ENCODE measurements around the gene ATP9A.
"Not testable (repeated sequence)": the region's sequence is repeated elsewhere in the genome, so short reads cannot be mapped to it uniquely, and the experiment has no call there.

Gene ATP9A

DNA sequence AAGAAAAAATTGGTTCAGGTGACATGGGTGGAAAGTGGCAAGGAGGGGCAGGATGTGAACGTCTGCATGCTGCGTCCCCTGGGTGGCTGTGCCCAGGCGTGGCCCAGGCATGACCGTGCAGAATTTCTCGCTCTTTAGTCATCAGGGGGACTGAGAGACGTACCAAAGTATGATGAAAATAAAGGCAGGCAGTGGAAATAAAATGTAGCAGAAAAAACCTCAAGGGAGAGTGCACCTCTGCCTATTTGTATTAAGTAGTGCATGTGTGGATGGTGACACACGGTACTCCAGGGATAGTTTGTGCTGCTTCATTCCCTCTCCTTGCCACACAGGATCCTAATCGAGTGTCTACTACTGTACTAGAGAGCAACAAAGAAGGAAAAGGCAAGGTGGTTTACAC is 81.1 kb downstream of the ATP9A start:
- no peak for DNase-seq

DNA sequence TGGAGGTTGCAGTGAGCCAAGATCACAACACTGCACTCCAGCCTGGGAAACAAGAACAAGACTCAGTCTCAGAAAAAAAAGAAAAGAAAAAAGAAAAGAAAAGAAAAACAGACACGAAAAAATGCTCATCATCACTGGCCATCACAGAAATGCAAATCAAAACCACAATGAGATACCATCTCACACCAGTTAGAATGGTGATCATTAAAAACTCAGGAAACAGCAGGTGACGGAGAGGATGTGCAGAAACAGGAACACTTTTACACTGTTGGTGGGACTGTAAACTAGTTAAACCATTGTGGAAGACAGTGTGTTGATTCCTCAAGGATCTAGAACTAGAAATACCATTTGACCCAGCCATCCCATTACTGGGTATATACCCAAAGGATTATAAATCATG is 82.7 kb downstream of the ATP9A start:
- DNase-seq: not testable (repeated sequence)

DNA sequence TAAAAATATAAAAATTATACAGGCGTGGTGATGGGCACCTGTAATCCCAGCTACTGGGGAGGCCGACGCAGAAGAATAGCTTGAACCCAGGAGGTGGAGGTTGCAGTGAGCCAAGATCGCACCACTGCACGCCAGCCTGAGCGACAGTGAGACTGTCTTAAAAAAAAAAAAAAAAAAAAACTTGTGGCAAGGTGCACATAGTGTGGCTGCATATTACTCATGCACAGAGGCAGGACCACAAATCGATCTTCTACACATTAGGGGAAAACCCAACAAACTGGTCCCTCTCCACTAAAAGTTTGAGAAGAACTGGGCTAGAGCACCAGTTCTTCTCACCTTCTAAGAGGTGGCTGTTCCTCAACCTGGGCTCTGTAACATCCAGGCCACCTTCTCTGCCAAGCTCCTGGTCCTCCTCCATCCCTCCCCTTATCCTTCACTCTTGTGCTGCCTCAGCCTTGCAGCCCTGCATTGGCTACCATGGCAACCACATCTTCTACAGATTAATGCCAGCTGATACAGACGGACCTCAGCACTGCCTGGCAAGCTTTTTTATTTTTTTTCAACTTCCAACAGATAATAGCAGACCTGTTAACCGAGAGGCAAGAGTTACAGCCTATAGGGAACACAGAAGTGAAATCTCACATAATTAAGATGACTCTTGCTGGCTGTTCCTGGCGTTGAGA is 88.0 kb downstream of the ATP9A start:
- DNase-seq: no peak

DNA sequence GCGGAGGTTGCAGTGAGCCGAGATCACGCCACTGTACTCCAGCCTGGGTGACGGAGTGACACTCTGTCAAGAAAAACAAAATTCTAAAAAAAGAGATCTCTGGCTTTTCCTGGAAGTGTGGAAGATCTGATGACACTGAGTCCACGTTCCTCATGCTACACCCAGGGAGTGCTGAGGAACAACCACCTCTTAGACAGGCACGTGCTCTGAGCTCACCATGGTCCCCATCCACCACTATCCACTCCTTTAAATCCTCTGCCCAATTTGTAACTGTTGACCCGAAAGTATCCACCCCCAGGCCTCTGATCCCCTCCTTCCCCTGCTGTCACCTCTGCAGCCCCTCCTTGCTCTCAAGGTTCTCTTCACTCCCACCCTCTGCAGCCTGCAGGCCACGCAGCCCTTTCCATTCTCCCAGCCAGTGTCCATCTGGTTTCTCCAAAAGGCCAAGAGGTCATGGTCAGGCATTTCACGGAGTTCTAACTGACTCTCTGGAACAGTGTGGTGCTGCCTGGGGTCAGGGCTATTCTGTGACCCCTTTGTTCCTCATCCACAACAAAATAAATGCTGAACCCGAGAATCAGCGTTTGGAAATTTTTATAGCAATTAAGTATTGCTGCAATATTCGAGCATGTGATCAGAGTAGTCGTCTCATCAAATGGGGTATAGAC is 88.8 kb downstream of the ATP9A start:
- no peak for DNase-seq

DNA sequence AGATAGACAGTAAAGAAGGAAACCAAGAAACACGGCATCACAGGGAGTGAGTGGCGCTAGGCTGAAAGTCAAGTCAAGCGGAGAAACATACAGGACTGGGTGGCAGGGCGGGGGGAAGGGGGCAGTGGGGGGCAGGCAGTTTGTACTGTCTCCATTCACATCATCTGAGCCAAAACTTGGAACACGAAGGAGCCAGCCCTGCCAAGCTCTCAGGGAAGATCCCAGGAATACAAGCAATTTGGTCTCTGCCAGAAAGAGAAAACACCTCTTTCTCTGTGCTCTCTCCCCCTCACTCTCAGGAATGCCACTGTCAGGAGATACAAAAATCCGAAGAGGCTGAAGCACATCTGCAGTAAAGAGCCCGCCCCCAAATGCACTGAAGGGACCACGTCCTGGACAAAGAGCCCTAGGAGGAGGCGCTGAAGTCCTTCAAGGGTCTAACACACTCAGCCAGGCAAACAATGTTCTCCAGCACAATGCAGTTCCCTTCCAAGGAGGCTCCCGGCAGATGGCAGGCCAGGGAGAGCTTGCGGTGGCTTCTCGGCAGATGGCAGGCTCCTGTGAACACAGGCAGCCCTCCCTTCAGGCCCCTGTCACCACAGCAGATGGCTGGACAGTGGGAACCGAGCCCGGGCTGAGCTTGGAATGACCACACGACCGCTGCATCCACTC is 90.0 kb downstream of the ATP9A start:
- DNase-seq: no peak

DNA sequence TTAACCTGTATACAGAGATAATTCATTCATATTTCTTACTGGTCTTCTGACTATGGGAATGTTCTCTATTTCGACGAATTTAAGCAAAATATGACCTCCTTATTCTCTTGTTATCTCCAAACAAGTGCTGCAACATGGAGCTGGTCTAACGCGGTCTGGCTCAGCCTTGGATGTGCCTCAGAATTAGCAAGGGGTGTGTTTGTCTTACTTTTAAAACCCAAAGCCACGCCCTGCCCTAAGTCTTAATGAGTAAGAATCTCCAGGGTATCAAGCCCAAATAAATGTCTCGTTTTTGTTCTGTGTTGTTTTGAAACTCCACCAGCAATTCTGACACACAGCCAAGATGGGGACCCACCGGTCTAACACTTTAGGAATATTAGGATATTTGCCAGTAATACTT is 99.2 kb downstream of the ATP9A start:
- DNase-seq: no peak

DNA sequence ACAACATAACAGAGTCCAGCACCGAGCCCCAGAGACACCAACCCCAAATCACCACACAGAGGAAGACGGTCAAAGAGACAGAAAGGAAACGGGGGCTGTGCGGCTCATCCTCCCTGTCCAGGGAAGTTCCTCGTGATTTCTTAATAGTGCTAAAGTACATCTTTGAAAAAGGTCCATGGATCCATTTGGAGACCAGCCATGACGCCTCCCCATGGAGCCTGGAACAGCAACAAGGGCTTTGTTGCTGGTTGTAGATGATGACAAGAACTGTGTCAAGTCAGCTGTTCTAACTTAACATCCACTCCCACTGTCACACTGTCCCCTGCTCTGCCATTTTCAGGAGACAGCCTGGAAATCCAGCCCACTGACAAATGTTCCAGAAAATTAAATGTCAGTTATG is 99.7 kb downstream of the ATP9A start:
- DNase-seq: no peak

DNA sequence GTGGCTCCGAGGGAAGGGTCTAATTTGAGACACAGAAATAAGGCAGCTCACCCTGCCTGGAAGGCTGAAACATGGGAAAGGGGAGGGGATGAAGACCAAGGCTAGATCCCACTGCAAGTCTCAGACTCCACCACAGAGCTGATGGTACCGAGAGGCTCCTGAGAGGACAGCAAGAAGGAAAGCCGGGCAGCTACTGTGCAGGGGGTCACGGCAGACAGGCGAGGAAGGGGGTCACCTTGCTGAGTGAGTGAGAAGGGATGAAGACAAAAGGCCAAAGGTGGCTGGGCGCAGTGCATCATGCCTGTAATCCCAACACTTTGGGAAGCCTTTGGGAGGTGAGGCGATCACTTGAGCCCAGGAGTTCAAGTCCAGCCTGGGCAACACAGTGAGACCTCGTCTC is 100.7 kb downstream of the ATP9A start:
- DNase-seq: no peak

DNA sequence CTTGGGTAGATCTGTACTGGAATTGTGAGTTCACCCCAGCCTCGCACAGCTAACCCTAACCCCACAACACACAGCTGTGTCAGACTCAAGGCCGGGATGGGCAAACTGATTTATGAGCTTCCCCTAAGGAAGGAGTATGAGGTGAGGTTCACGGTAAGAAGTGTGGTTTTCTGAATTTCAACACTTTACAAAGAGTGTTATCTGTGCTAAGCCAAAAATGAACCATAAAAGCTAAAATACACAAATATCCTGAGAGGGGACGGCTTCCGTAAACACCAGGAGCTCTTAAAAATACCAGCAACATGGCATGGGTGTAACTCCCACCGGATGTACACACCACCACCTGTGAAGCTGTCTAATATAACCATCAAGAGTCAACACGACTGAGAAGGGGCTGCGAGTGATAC is 101.2 kb downstream of the ATP9A start:
- peak; percentile 24 for DNase-seq

DNA sequence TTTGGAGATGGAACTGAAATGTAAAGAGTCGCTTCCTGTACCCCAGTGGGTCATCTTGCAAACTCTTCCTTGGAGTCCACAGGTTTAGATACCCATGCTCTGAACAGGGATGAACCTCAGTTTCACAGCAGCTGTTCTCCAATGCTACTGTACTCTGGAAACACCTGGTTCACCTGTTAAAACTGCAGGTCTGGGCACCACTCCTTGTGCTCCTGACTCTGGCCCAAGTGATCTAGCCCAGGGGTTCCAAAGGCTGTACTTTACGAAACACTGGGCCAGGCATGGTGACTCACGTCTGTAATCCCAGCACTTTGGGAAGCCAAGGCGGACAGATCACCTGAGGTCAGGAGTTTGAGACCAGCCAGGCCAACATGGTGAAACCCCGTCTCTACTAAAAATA is 102.1 kb downstream of the ATP9A start:
- DNase-seq: no peak

DNA sequence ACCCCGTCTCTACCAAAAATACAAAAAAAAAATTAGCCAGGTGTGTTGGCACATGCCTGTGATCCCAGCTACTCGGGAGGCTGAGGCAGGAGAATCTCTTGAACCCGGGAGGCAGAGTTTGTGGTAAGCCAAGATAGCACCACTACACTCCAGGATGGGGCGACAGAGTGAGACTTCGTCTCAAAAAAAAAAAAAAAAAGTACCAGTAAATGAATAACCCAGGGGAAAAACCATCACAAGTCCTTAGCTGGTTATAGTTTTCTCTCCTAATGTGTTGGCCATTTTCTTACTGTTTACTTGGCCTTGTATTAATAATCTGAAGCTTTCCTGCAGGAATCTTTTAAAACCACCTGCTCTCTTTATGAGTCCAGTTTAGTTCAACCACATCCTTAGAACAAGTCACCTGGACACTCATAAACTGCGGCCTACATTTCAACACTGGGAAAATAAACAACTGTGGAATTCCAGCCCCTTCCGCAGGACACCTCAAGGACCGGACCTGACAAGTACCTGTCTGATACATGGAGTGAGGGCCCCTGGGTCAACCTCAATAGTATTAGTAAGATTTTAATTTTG is 102.6 kb downstream of the ATP9A start:
- no peak for DNase-seq

DNA sequence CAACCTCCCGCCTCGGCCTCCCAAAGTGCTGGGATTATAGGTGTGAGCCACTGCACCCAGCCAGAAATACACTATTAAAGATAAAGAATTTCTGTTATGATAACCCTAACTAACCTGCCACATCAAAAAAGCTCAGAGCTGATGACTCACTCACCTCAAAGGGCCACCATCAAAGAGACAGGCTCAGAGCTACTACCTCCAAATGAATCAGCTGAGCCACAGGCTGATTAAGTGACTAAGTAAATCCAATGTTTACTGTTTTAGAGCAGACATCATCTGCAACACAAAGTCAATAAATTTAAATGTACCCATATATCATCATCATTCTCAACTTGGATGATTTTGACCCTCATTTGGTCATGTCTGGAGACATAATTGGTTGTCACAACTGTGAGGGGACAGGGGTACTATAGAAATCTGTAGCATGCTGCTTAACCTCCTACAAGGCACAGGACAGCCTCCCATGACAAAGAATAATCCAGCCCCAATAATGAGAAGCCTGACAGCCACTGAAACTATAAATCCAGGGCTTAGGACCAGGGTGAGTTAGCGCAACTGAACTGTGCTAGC is 106.5 kb downstream of the ATP9A start:
- DNase-seq: peak; percentile 41

DNA sequence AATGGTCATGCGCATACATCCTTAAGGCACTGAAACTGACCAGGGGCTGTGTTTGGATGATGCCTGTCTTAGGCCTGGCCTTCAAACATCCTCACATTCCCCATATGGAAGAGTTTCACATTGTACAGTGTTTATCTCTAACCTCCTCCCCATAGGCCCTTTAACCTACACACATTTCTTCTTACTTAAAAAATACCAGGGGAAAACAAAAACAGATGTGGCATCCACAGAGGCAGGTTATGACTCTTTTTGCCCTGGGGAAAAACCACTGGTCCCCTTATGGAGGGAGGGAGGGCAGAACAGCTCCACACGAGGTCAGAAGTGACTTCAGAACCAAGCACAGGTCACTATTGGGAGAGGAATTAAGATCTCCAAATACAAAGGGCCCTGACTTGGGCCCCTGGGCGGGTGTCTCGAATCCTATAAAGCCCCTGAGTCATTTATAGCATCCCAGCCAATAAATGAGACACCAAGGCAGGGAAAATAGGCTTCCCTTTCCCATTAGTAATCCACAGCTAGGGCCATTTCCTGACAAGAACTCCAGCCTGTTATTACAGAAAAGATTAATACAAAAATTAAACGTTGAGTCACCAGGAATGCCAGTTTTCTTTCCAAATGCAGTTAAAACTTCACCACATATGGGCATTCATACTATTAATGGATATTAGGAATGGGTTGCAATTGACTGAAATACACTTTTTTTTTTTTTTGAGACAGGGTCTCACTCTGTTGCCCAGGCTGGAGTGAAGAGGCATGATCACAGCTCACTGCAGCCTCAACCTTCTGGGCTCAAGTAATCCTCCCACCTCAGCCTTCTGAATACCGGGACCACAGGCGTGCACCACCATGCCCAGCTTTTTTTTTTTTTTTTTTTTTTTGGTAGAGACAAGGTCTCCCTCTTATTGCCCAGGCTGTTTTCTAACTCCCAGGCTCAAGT is 107.2 kb downstream of the ATP9A start:
- DNase-seq: no peak

DNA sequence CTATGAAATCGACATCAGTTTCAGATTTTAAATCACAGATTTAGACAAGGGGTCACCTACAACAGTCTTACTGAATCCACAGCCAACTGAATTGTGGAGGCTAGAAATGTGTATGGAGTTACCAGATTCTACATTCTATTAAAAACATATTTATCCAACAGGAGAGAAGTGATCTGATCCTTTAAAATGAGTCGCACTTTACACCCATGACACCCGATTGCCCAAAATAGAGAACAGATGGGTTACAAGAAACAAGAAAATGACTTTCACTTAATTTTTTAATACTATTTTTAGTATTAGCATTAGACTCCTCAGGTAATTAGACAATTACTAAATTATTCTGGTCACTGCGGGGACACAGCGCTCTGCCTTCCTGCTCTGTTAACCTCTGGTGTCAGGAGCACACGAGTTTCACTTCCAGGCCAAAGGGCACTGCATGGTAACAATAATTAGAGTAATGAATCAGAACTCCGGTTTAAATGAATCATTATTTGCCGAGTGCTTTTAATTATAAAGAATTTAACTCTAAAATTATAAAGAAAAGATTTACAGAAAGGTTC is 108.6 kb downstream of the ATP9A start:
- DNase-seq: no peak

DNA sequence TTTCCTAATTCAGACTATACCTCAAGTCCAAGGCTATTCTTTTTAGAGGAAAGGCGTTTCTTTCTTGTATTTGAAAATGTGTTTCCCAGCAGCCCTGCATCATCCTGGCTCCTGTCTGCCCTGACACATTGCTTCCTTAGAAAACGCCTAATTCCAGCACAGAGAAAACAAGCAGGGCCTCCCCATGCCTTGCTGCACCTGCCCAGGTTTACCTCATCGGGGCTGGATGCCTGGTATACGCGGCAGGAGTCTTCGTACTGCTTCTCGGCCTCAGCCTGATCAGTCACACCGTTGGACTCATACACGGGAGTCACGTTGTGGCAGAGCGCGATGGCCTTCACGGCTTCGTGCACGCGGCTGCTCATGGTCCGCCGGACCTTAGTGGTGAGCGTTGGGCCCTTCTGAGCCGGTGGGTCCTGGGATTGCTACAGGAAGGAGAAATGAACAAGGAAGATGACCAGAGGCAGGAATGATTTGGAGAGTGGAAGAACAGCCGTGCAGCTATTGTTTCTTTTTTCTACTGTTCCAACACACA is 111.4 kb downstream of the ATP9A start:
- no peak for DNase-seq

DNA sequence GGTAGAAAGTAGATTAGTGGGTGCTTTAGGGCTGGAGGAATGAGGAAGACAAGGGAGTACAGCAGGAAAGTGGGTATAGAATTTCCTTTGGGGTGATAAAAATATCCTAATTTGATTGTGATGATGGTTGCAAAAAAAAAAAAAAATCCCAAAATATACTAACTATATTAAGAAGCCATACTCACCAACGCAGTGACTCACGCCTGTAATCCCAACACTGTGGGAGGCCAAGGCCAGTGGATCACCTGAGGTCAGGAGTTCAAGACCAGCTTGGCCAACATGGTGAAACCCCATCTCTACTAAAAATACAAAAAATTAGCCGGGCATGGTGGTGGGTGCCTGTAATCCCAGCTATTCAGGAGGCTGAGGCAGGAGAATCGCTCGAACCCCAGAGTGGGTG is 112.1 kb downstream of the ATP9A start:
- DNase-seq: not testable (repeated sequence)

DNA sequence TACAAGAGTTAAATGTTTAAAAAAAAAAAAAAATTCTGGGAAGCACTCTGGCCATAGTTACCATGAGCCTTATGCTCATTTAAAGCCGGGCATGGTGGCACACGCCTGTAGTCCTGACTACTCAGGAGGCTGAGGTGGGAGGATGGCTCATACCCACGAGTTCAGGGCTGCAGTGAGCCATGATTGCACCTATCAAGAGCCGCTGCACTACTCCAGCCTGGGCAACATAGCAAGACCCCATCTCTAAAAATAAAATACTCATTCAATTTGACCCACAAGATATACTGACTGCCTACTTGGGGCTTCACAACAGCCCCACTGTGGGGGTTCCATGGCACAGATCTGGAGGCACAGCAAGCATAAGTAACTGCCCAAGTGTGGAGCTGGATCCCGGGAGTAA is 113.7 kb downstream of the ATP9A start:
- no peak for DNase-seq

DNA sequence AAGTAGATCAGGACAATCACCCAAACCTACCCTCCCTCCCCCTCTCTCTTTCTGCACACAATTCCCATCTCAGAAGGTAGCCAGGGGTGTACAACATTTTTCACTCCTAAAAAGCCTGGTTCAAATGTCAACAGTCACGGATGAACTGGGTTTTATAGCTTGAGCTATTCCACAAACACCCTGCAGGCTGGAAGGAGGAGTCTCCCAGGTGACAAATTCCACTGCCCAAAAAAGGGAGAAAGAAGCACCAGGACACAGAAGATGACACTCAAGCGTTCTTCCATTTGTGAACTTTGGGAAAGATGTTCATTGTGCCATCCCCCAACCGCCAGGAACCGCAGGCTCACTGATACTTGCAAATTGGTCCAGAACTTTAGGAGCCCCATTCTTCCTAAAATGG is 114.1 kb downstream of the ATP9A start:
- DNase-seq: no peak

DNA sequence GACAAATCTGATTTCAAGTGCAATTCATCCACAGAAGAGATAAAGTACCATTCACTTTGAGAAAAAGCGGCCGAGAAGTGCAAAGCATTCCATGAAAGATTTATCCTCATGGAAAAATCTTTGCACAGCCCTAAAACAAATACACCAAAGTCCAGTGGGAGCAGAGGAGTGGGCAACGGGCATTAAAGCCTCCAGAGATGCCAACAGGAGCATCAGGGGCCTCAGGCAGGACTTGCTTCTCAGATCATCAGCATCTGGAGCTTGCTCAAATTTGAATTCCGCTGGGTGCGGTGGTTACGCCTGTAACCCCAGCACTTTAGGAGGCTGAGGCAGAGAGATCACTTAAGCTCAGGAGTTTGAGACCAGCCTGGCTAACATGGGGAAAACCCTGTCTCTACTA is 115.0 kb downstream of the ATP9A start:
- DNase-seq: no peak

DNA sequence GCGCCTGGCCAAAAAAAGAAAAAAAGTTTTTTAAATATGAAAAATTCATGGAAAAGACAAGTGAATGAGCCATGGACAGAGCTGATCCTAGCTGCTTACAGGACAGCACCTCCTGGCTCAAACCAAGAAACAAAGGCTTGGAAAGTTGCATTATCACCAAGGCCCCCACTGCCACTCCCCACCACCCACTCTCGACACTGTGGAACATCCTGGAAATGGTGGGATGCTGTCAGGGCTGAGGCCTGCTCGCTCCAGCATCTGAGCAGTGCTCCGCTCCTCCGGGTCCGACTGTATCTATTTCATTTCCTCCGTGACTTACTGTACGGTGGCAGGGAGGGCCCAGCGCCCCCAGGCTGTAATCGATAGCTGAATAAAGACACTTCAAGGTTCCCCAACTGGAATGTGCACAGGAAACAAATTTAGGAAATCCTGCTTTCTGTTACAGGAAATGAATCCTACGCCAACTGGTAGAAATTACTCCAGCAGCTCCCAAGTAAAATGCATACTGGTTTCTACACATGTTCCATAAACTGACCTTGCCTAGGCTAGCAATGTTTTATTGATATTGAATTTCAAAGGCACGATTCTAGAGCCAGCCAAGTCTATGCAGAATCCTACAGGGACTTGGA is 116.2 kb downstream of the ATP9A start:
- DNase-seq: no peak

DNA sequence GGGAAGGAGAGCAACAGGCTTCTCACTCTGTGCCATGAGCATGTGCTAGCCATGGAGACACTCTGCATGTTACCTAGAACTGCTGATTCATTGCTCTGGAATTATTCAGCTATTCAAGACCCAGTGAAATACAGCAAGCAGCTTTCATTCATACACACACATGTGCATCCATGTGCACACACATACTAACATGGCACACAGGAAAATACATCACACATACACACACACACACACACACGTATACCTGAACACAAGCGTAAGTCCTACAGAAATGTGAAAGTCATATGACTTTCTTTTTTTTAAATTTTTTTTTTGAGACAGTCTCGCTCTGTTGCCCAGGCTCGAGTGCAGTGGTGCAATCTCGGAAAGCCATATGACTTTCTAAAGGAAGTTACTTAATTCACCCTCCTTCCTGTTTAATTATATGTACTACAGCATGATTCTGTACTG is 117.5 kb downstream of the ATP9A start:
- no peak for DNase-seq
